Astrocyte (in vitro differentiated cells and primary cell): Measurements from ENCODE around the gene PEX7. TPM values are rescaled to one million over a fixed set of nuclear protein-coding genes. Genes with fewer than 3 reads are reported as not detected.
A peak's percentile ranks its signal among the peaks of the same experiment; 100 is the strongest.

ENCODE experiments used
- DNase-seq: peaks from one replicate; pipeline ENCODE4 v3.0.0-alpha.2; 2010; ENCODE audit warnings: low read depth
- FAIRE-seq: peaks from 2 replicates; lab custom pipeline; 2011; peaks lifted over from hg19 to GRCh38; lab: Jason Lieb, UNC
- H2AFZ ChIP-seq: 2 replicates; pipeline ENCODE4 v1.6.0; 2012; ENCODE audit warnings: low read depth, low read length, inconsistent platforms
- H3K27ac ChIP-seq: 2 replicates; pipeline ENCODE4 v1.5.1; 2011; ENCODE audit warnings: low read depth, low read length, inconsistent platforms
- H3K27me3 ChIP-seq: 2 replicates; pipeline ENCODE4 v1.6.0; 2011; ENCODE audit warnings: low read length, inconsistent platforms; ENCODE audit not compliant: insufficient read depth
- H3K36me3 ChIP-seq: 2 replicates; pipeline ENCODE4 v1.5.1; 2011; ENCODE audit warnings: low read length, inconsistent platforms; ENCODE audit not compliant: insufficient read depth
- H3K4me1 ChIP-seq: 2 replicates; pipeline ENCODE4 v1.5.1; 2011; ENCODE audit warnings: low read length, inconsistent platforms; ENCODE audit not compliant: insufficient read depth
- H3K4me2 ChIP-seq: 2 replicates; pipeline ENCODE4 v1.6.0; 2012; ENCODE audit warnings: low read length, inconsistent platforms
- H3K4me3 ChIP-seq: 2 replicates; pipeline ENCODE4 v1.5.1; 2011; ENCODE audit warnings: low read depth, mild to moderate bottlenecking, low read length, inconsistent platforms; ENCODE audit not compliant: insufficient read depth
- H3K79me2 ChIP-seq: 2 replicates; pipeline ENCODE4 v1.6.0; 2012; ENCODE audit warnings: mild to moderate bottlenecking, low read length, inconsistent platforms; ENCODE audit not compliant: insufficient read depth
- H3K9ac ChIP-seq: 2 replicates; pipeline ENCODE4 v1.6.0; 2012; ENCODE audit warnings: mild to moderate bottlenecking, low read length, inconsistent platforms
- H3K9me3 ChIP-seq: 2 replicates; pipeline ENCODE4 v1.5.1; 2012; ENCODE audit warnings: low read depth, mild to moderate bottlenecking, low read length, inconsistent platforms; ENCODE audit not compliant: insufficient read depth
- H4K20me1 ChIP-seq: 2 replicates; pipeline ENCODE4 v1.6.0; 2012; ENCODE audit warnings: low read length, inconsistent platforms; ENCODE audit not compliant: insufficient read depth
- H3K27ac Mint-ChIP-seq: one replicate; pipeline ENCODE4 v1.8.0; 2021; ENCODE audit warnings: mild to moderate bottlenecking, mixed read lengths; ENCODE audit not compliant: unreplicated experiment
- H3K27me3 Mint-ChIP-seq: one replicate; pipeline ENCODE4 v1.8.0; 2021; ENCODE audit warnings: low read depth, mixed read lengths; ENCODE audit not compliant: unreplicated experiment
- H3K36me3 Mint-ChIP-seq: one replicate; pipeline ENCODE4 v1.8.0; 2021; ENCODE audit warnings: low read depth, mixed read lengths; ENCODE audit not compliant: unreplicated experiment
- H3K4me1 Mint-ChIP-seq: one replicate; pipeline ENCODE4 v1.8.0; 2021; ENCODE audit warnings: low read depth, mixed read lengths; ENCODE audit not compliant: unreplicated experiment
- H3K4me3 Mint-ChIP-seq: one replicate; pipeline ENCODE4 v1.8.0; 2021; ENCODE audit warnings: mild to moderate bottlenecking, moderate library complexity, mixed read lengths; ENCODE audit not compliant: unreplicated experiment
- H3K9me3 Mint-ChIP-seq: one replicate; pipeline ENCODE4 v1.8.0; 2021; ENCODE audit warnings: mild to moderate bottlenecking, mixed read lengths; ENCODE audit not compliant: unreplicated experiment
- CTCF ChIP-seq: IDR thresholded peaks from 2 replicates; pipeline ENCODE4 v1.5.1; 2011; ENCODE audit warnings: low read depth, mild to moderate bottlenecking, inconsistent platforms, low read length, moderate library complexity; ENCODE audit not compliant: insufficient read depth
- EZH2 ChIP-seq: IDR thresholded peaks from 2 replicates; pipeline ENCODE4 v1.6.1; 2012; ENCODE audit warnings: mild to moderate bottlenecking, low read length, inconsistent platforms; ENCODE audit not compliant: insufficient read depth
- total RNA-seq: library from RNA; stranded (reverse); gene quantifications from 2 replicates; pipeline ENCODE4 v1.2.1, GENCODE V29; 2021

The PEX7 gene
- total RNA-seq, 1 donor from 2014 or later = 4.8 TPM

GRCh38 chr6:136960781-136961180 lies 138.4 kb downstream of the PEX7 start:
- Histone ChIP-seq H3K9ac (no peak overlapping the region), H3K4me2 (no peak overlapping the region), H3K4me3 (no peak overlapping the region), H3K27ac (no peak overlapping the region), H3K9me3 (no peaks in the 10 kb centered on the region), H3K36me3 (no peaks in the 10 kb centered on the region), H4K20me1 (no peaks in the 10 kb centered on the region), H3K79me2 (no peaks in the 10 kb centered on the region), H2AFZ (no peak overlapping the region), H3K27me3 (no peaks in the 10 kb centered on the region), H3K4me1 (no peaks in the 10 kb centered on the region)
- peaks cover 6% of the 10 kb centered on the region for H3K4me1 Mint-ChIP-seq
- no peaks in the 10 kb centered on the region for H3K9me3 Mint-ChIP-seq
- no peak for TF ChIP-seq CTCF
- TF ChIP-seq EZH2 = no peak
- DNase-seq = no peak
- H3K4me3 Mint-ChIP-seq = no peak overlapping the region
- no peak for FAIRE-seq
- H3K36me3 Mint-ChIP-seq = no peaks in the 10 kb centered on the region
- H3K27me3 Mint-ChIP-seq = peaks cover 4% of the 10 kb centered on the region
- H3K27ac Mint-ChIP-seq = no peak overlapping the region

- Histone ChIP-seq H2AFZ (no peak overlapping the region), H3K79me2 (no peaks in the 10 kb centered on the region), H3K27ac (no peak overlapping the region), H3K9ac (no peak overlapping the region), H3K4me1 (no peaks in the 10 kb centered on the region), H4K20me1 (no peaks in the 10 kb centered on the region), H3K27me3 (no peaks in the 10 kb centered on the region), H3K4me2 (no peak overlapping the region), H3K36me3 (no peaks in the 10 kb centered on the region), H3K4me3 (no peak overlapping the region), H3K9me3 (no peaks in the 10 kb centered on the region)
- Mint-ChIP-seq H3K4me1 (peaks cover 6% of the 10 kb centered on the region), H3K27me3 (peaks cover 4% of the 10 kb centered on the region), H3K36me3 (no peaks in the 10 kb centered on the region), H3K9me3 (no peaks in the 10 kb centered on the region), H3K4me3 (no peak overlapping the region), H3K27ac (peak overlapping the region; percentile 31)
- no peak for DNase-seq
- TF ChIP-seq CTCF (no peak), EZH2 (no peak)
- FAIRE-seq = no peak
Observed at GRCh38 chr6:136961848-136962247, 139.5 kb downstream of the PEX7 start.

- no peak overlapping the region for H3K9ac ChIP-seq
- H3K27ac Mint-ChIP-seq = no peak overlapping the region
- no peaks in the 10 kb centered on the region for H3K36me3 ChIP-seq
- H3K9me3 ChIP-seq = no peaks in the 10 kb centered on the region
- no peak overlapping the region for H2AFZ ChIP-seq
- H3K27me3 ChIP-seq = peaks cover 4% of the 10 kb centered on the region
- no peak overlapping the region for H3K4me3 Mint-ChIP-seq
- no peak for TF ChIP-seq CTCF
- TF ChIP-seq EZH2 = no peak
- DNase-seq = no peak
- H3K4me1 Mint-ChIP-seq = peaks cover 3% of the 10 kb centered on the region
- no peak overlapping the region for H3K4me3 ChIP-seq
- H4K20me1 ChIP-seq = no peaks in the 10 kb centered on the region
- FAIRE-seq = no peak
- no peaks in the 10 kb centered on the region for H3K4me1 ChIP-seq
- peaks cover 7% of the 10 kb centered on the region for H3K27me3 Mint-ChIP-seq
- no peaks in the 10 kb centered on the region for H3K79me2 ChIP-seq
- H3K36me3 Mint-ChIP-seq = no peaks in the 10 kb centered on the region
- no peak overlapping the region for H3K4me2 ChIP-seq
- no peaks in the 10 kb centered on the region for H3K9me3 Mint-ChIP-seq
- H3K27ac ChIP-seq = no peak overlapping the region
Observed at GRCh38 chr6:136962661-136963060, 140.3 kb downstream of the PEX7 start.
